ENCODE measurements around the gene CDKAL1. TPM values are rescaled to one million over a fixed set of nuclear protein-coding genes. Genes with fewer than 3 reads are reported as not detected.

Gene CDKAL1
- total RNA-seq, 6 experiments from 2014 or later, result 9.2 to 14.3 (median 11.9) TPM

DNA sequence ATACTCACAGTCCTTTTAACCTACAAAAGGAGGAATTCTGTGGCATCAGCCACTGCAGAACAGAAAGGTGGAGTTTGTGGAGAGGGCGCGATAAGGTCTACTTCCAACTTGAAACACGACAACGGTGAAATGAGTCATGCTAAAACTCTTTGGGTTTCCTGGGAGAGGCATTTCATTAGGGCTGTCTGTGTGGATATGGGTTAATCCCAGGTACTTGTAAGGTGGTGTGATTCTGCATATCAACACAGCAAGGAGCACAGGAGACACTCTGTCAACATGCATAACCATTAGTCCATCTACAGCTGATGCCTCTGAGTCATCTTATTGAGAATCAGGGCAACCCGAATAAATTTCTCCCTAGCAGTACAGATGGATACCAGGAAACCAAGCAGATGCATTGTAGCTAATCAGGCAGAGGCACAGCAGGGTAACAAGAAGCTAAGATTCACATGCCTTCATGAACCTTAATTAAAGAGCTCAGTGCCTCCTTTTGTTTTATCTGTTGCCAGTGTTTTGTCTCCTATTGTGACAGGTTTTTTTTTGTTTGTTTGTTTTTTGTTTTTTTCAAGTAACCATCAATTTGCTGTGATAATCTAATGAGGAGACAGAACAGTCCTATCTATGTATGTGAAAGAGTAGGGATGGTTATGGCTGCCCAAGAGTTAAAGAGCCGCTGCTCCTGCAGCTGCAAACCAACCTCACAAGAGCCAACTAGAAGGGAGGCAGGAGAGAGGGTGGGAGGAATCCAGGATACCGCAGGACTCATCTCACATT lies 743.5 kb downstream of the CDKAL1 start:
- H3K27ac Mint-ChIP-seq, result no peak overlapping the region
- peaks cover 2% of the 10 kb centered on the region; the same call in 1 of the 2 replicates for H3K27me3 Mint-ChIP-seq (ENCODE audit: insufficient read depth)
- no peaks in the 10 kb centered on the region for H3K4me1 Mint-ChIP-seq (ENCODE audit: low read depth)
- no peak for TF ChIP-seq CTCF (IDR thresholded peaks at IDR 0.05)
- no peaks in the 10 kb centered on the region; the same call in 1 of the 2 replicates for H3K9me3 Mint-ChIP-seq
- DNase-seq, result no peak
- H3K36me3 Mint-ChIP-seq (ENCODE audit: low read depth), result no peaks in the 10 kb centered on the region
- H3K4me3 Mint-ChIP-seq, result no peak overlapping the region

GRCh38 chr6:21278375-21278745 lies 744.1 kb downstream of the CDKAL1 start:
- Mint-ChIP-seq H3K4me3 (no peak overlapping the region), H3K9me3 (no peaks in the 10 kb centered on the region; the same call in 1 of the 2 replicates), H3K4me1 (ENCODE audit: low read depth) (no peaks in the 10 kb centered on the region), H3K27ac (no peak overlapping the region), H3K36me3 (ENCODE audit: low read depth) (no peaks in the 10 kb centered on the region), H3K27me3 (ENCODE audit: insufficient read depth) (peaks cover 2% of the 10 kb centered on the region; the same call in 1 of the 2 replicates)
- no peak for TF ChIP-seq CTCF (IDR thresholded peaks at IDR 0.05)
- no peak for DNase-seq

DNA sequence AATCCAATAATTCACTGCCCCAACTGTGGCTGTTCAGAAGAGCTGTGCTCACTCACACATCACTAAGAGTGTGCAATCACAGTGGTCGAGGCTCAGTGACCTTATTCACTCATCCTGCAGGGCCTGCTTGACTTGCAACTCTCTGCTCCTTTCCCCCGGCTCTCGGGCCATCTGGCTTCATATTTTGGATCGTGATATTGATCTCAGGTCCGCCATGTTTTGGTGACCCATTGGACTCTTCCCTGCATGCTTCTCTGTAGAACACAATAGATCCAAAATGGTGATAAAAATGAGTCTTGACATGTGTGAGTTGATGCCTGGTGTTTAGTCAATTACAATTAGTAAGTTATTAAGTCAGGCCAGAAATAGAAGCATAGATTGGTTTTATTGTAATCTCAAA lies 745.4 kb downstream of the CDKAL1 start:
- Mint-ChIP-seq H3K9me3 (no peaks in the 10 kb centered on the region), H3K27ac (no peak overlapping the region), H3K4me3 (no peak overlapping the region), H3K27me3 (ENCODE audit: insufficient read depth) (peaks cover 2% of the 10 kb centered on the region; the same call in 1 of the 2 replicates), H3K4me1 (ENCODE audit: low read depth) (no peaks in the 10 kb centered on the region), H3K36me3 (ENCODE audit: low read depth) (no peaks in the 10 kb centered on the region)
- TF ChIP-seq CTCF (IDR thresholded peaks at IDR 0.05), result no peak
- DNase-seq, result no peak

GRCh38 chr6:21281366-21281765 lies 747.1 kb downstream of the CDKAL1 start:
- no peak for TF ChIP-seq CTCF (IDR thresholded peaks at IDR 0.05)
- peaks cover 2% of the 10 kb centered on the region; the same call in 1 of the 2 replicates for H3K27me3 Mint-ChIP-seq (ENCODE audit: insufficient read depth)
- no peaks in the 10 kb centered on the region for H3K4me1 Mint-ChIP-seq (ENCODE audit: low read depth)
- no peak overlapping the region for H3K4me3 Mint-ChIP-seq
- H3K9me3 Mint-ChIP-seq, result no peaks in the 10 kb centered on the region
- no peak for DNase-seq
- no peaks in the 10 kb centered on the region for H3K36me3 Mint-ChIP-seq (ENCODE audit: low read depth)
- H3K27ac Mint-ChIP-seq, result no peak overlapping the region

Other genes with a start within 250 kb of the CDKAL1 start
- 10 to 100 TPM; 16.3 to 18.5 (median 17.3) TPM for gene E2F3, start 132.6 kb upstream of the CDKAL1 start, total RNA-seq (2021; fragmentation: NEBNext Ultra II Directional; extraction: Animal tissue kit (Norgen Biotek cat#: 25700))